Measurements from ENCODE around the gene LCE3C. TPM values are rescaled to one million over a fixed set of nuclear protein-coding genes. Genes with fewer than 3 reads are reported as not detected.

The LCE3C gene
- total and polyA plus RNA-seq, 12 donors: not detected

DNA sequence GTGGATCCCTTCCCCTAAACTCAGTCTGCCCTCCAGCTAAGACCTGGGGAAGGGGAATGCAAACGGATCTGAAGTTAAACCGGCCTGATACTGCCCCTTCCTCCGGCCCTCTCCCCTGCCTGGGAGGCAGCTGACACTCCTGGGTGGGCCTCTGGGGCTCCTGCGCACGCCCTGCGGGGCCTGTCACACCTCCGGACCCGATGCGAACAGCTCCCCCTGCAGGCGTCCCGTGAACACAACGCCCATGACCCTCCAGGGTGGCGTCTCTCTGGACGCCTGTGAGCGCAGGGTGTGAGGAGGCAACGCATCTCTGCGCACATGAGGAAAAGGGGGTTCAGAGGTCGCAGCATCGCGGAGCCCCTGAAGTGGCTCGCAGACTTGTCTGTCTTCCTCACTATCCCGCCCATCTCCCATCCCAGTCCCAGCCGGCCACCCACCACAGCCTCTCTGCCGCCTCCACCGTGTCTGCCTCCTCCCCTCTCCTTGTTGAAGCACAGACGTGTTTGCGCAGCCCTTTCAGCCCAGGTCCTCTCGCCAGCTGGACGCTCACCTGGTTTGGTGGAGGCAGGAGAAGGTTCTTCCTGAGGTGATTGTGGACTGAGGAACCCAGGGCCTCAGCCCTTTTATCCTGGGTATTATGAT, 23.3 kb downstream of the LCE3C start:
- Histone ChIP-seq H3K4me1 (replicated peaks in 1 of 2) (no peaks in the 10 kb centered on the region), H3K36me3 (replicated peaks in 1 of 2) (no peaks in the 10 kb centered on the region), H3K4me3 (no peak overlapping the region), H3K27ac (no peak overlapping the region), H3K9me3 (replicated peaks in 1 of 3) (no peaks in the 10 kb centered on the region), H3K27me3 (no peaks in the 10 kb centered on the region)
- WGBS, 4 donors: 26 to 35% (median 32%) methylated on average over 16 to 29 of the region's 29 CpGs
- no peak for TF ChIP-seq POLR2A (IDR thresholded peaks at IDR 0.05)
- TF ChIP-seq, protein P1, sequence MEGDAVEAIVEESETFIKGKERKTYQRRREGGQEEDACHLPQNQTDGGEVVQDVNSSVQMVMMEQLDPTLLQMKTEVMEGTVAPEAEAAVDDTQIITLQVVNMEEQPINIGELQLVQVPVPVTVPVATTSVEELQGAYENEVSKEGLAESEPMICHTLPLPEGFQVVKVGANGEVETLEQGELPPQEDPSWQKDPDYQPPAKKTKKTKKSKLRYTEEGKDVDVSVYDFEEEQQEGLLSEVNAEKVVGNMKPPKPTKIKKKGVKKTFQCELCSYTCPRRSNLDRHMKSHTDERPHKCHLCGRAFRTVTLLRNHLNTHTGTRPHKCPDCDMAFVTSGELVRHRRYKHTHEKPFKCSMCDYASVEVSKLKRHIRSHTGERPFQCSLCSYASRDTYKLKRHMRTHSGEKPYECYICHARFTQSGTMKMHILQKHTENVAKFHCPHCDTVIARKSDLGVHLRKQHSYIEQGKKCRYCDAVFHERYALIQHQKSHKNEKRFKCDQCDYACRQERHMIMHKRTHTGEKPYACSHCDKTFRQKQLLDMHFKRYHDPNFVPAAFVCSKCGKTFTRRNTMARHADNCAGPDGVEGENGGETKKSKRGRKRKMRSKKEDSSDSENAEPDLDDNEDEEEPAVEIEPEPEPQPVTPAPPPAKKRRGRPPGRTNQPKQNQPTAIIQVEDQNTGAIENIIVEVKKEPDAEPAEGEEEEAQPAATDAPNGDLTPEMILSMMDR (IDR thresholded peaks at IDR 0.05): no peak
- DNase-seq: no peak
- intact Hi-C loops (cut with DNase I): no loop called here

DNA sequence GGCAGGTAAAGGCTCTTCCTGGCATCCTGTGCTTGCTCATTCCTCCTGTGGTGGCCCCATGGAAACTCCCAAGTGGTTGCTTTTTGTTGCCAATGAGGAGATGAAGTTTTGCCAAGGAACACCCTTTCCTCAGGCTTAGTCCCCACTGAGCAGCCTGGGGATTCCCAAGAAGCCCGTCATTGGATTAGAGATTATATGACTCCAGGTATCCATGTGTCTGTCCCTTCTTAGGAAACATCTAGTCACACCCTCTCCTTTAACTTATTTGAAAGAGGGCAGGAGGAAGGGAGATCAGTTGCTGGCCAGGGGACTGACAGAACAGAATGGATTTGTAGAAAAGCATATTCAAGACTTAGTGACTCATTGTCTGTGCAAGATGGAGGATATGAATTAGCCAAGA, 26.7 kb downstream of the LCE3C start:
- 60 to 75% (median 67%) methylated on average over 1 of the region's 1 CpG for WGBS, 4 donors
- DNase-seq: no peak
- no peak overlapping the region for H3K4me3 ChIP-seq
- no peaks in the 10 kb centered on the region for H3K9me3 ChIP-seq (replicated peaks in 1 of 3)
- H3K27ac ChIP-seq: no peak overlapping the region
- intact Hi-C loops (cut with DNase I): no loop called here
- H3K27me3 ChIP-seq: no peaks in the 10 kb centered on the region
- TF ChIP-seq POLR2A (IDR thresholded peaks at IDR 0.05): no peak
- TF ChIP-seq, protein P1 (IDR thresholded peaks at IDR 0.05): no peak
- H3K4me1 ChIP-seq (replicated peaks in 1 of 2): no peaks in the 10 kb centered on the region
- no peaks in the 10 kb centered on the region for H3K36me3 ChIP-seq (replicated peaks in 1 of 2)

DNA sequence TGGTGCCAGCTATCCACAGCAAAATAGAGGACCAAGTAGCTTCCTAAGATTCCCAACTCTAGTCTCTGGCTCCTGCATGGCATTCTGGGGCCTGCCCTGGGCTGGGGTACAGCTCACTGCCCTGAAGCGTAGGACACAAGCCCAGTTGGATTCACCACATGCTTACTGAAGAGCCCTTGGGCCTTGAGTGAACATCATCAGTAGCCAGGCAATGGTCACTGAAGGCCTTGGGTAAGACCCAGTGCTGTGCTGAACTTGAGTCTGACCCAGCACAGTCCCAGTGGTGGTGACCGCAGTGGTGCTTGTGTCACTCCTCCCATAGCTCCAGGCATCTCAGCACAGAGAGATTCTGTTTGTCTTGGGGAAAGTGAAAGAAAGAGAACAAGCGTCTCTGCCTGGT, 30.6 kb downstream of the LCE3C start:
- WGBS, 4 donors: 80 to 92% (median 88%) methylated on average over 3 of the region's 3 CpGs
- Histone ChIP-seq H3K4me1 (replicated peaks in 1 of 2) (no peaks in the 10 kb centered on the region), H3K9me3 (replicated peaks in 1 of 3) (no peaks in the 10 kb centered on the region), H3K27me3 (no peaks in the 10 kb centered on the region), H3K36me3 (replicated peaks in 1 of 2) (no peaks in the 10 kb centered on the region), H3K27ac (no peak overlapping the region), H3K4me3 (no peak overlapping the region)
- DNase-seq: no peak
- TF ChIP-seq, protein P1 (IDR thresholded peaks at IDR 0.05): no peak
- no peak for TF ChIP-seq POLR2A (IDR thresholded peaks at IDR 0.05)
- intact Hi-C loops (cut with DNase I): no loop called here

DNA sequence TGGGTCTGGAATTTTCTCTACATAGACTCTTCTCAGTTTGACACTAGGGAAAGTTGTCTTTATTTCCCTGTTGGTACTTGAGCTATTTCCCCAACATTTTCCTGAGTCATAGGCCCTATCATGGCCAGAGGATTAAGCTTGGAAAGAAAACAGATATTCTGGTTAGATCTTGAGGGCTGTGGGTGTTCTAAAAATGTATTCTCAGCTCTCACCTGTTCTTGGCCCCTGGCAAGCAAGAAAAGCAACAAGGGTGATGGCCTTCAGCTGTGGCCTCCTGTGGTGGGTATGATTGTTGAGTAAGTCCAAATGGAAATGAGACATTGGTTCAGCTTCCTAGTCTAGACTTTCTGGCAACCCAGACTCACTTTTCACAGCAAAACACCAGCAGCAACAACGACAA, 40.3 kb downstream of the LCE3C start:
- Histone ChIP-seq H3K9me3 (replicated peaks in 1 of 3) (no peaks in the 10 kb centered on the region), H3K4me1 (replicated peaks in 1 of 2) (no peaks in the 10 kb centered on the region), H3K4me3 (no peak overlapping the region), H3K36me3 (replicated peaks in 1 of 2) (no peaks in the 10 kb centered on the region), H3K27ac (no peak overlapping the region), H3K27me3 (no peaks in the 10 kb centered on the region)
- intact Hi-C loops (cut with DNase I): no loop called here
- DNase-seq: no peak
- TF ChIP-seq, protein P1 (IDR thresholded peaks at IDR 0.05): no peak
- no peak for TF ChIP-seq POLR2A (IDR thresholded peaks at IDR 0.05)
- WGBS, 4 donors: 55 to 83% (median 77%) methylated on average over 1 of the region's 1 CpG

All from adrenal gland (tissue), 12 donors.